T47D (cell line): ENCODE results near the gene SLC6A9.

Source experiments
- DNase-seq, 2 experiments: peaks; one replicate each; pipeline versions ENCODE4 v3.0.0 to v3.0.0-alpha.2; 2011 to 2012; ENCODE audit warnings: low read depth in 1 of 2, low spot score in 1 of 2
- JUND ChIP-seq: IDR thresholded peaks from 2 replicates; pipeline ENCODE4 v1.6.1; 2012; ENCODE audit warnings: low read depth
- in situ Hi-C: cut with HindIII; loops from 2 replicates; pipeline ENCODE4 v1.10.0; 2016; ENCODE audit warnings: low sequenced_read_pairs, low pct_unique_long_range_greater_than_20kb

SLC6A9 gene

GRCh38 chr1:44019466-44019948 lies 11.8 kb downstream of the SLC6A9 start:
- no peak for TF ChIP-seq JUND
- in situ Hi-C loops: no loop called here
- no peak for DNase-seq

GRCh38 chr1:44016890-44017400 lies 14.3 kb downstream of the SLC6A9 start:
- no peak for TF ChIP-seq JUND
- in situ Hi-C loops: no loop called here
- no peak for DNase-seq

- no peak for DNase-seq
- TF ChIP-seq JUND: no peak
- in situ Hi-C loops: no loop called here
Observed at GRCh38 chr1:44016041-44016889, 15.0 kb downstream of the SLC6A9 start.

- no peak for DNase-seq
- no peak for TF ChIP-seq JUND
- in situ Hi-C loops: no loop called here
Observed at GRCh38 chr1:44015206-44015605, 16.1 kb downstream of the SLC6A9 start.

- in situ Hi-C loops: no loop called here
- TF ChIP-seq JUND: no peak
- no peak for DNase-seq
Observed at GRCh38 chr1:44014365-44015104, 16.7 kb downstream of the SLC6A9 start.

- TF ChIP-seq JUND: no peak
- DNase-seq: no peak
- in situ Hi-C loops: no loop called here
Observed at GRCh38 chr1:44013949-44014348, 17.3 kb downstream of the SLC6A9 start.

GRCh38 chr1:44012941-44013609 lies 18.2 kb downstream of the SLC6A9 start:
- in situ Hi-C loops: no loop called here
- DNase-seq: no peak
- no peak for TF ChIP-seq JUND

- no peak for DNase-seq
- in situ Hi-C loops: no loop called here
- no peak for TF ChIP-seq JUND
Observed at GRCh38 chr1:44012404-44012803, 18.9 kb downstream of the SLC6A9 start.

GRCh38 chr1:44010935-44011471 lies 20.3 kb downstream of the SLC6A9 start:
- in situ Hi-C loops: no loop called here
- DNase-seq: no peak
- no peak for TF ChIP-seq JUND

GRCh38 chr1:44008259-44008658 lies 23.0 kb downstream of the SLC6A9 start:
- in situ Hi-C loops: no loop called here
- no peak for DNase-seq
- no peak for TF ChIP-seq JUND

- no peak for TF ChIP-seq JUND
- DNase-seq: no peak
- in situ Hi-C loops: no loop called here
Observed at GRCh38 chr1:44002606-44003157, 28.6 kb downstream of the SLC6A9 start.

- no peak for TF ChIP-seq JUND
- in situ Hi-C loops: no loop called here
- DNase-seq: no peak
Observed at GRCh38 chr1:44002165-44002564, 29.1 kb downstream of the SLC6A9 start.
